IMR-90 (cell line): ENCODE measurements around the gene SMYD4.

ENCODE experiments used
- BHLHE40 ChIP-seq: fragments of 150-350 bp; IDR thresholded peaks from 2 replicates; pipeline ENCODE4 v1.6.1; 2016; ENCODE audit warnings: mild to moderate bottlenecking, low read depth, low read length
- CEBPB ChIP-seq: IDR thresholded peaks from 2 replicates; pipeline ENCODE4 v1.6.1; 2012; ENCODE audit warnings: low read depth, low read length, improper control_type of control experiment
- CHD1 ChIP-seq: IDR thresholded peaks from 2 replicates; pipeline ENCODE4 v1.6.1; 2012; ENCODE audit warnings: low read depth, low read length, improper control_type of control experiment
- FOS ChIP-seq: fragments of 150-350 bp; IDR thresholded peaks from 2 replicates; pipeline ENCODE4 v1.6.1; 2016; ENCODE audit warnings: low read depth, low read length
- MAFK ChIP-seq: IDR thresholded peaks from 2 replicates; pipeline ENCODE4 v1.6.1; 2012; ENCODE audit warnings: low read depth, low read length, improper control_type of control experiment
- NFE2L2 ChIP-seq: fragments of 150-350 bp; IDR thresholded peaks from 2 replicates; pipeline ENCODE4 v1.6.1; 2016; ENCODE audit warnings: low read depth, mild to moderate bottlenecking, low read length
- POLR2A ChIP-seq: IDR thresholded peaks from 2 replicates; pipeline ENCODE4 v1.6.1; 2012; ENCODE audit warnings: mild to moderate bottlenecking, low read depth, low read length
- RAD21 ChIP-seq: IDR thresholded peaks from 2 replicates; pipeline ENCODE4 v1.6.1; 2012; ENCODE audit warnings: low read length, improper control_type of control experiment
- RCOR1 ChIP-seq: IDR thresholded peaks from 2 replicates; pipeline ENCODE4 v1.6.1; 2012; ENCODE audit warnings: mild to moderate bottlenecking, low read length, improper control_type of control experiment; ENCODE audit not compliant: insufficient replicate concordance
- SMC3 ChIP-seq: fragments of 150-350 bp; IDR thresholded peaks from 2 replicates; pipeline ENCODE4 v1.6.1; 2016; ENCODE audit warnings: low read depth, mild to moderate bottlenecking, antibody characterized with exemption, low read length, moderate library complexity
- USF2 ChIP-seq: fragments of 150-350 bp; IDR thresholded peaks from 2 replicates; pipeline ENCODE4 v1.6.1; 2017; ENCODE audit warnings: mild to moderate bottlenecking, antibody characterized with exemption, low read length, low read depth
- TF ChIP-seq, protein P1 (sequence below): conservative IDR thresholded peaks from 2 replicates; pipeline ENCODE4 v1.5.1; 2012; ENCODE audit warnings: mild to moderate bottlenecking, low read depth, low read length, improper control_type of control experiment
- TF ChIP-seq, protein P2 (sequence below): fragments of 150-350 bp; IDR thresholded peaks from 2 replicates; pipeline ENCODE4 v1.6.1; 2016; ENCODE audit warnings: low read depth, mild to moderate bottlenecking, low read length, moderate library complexity, borderline replicate concordance

DNA sequence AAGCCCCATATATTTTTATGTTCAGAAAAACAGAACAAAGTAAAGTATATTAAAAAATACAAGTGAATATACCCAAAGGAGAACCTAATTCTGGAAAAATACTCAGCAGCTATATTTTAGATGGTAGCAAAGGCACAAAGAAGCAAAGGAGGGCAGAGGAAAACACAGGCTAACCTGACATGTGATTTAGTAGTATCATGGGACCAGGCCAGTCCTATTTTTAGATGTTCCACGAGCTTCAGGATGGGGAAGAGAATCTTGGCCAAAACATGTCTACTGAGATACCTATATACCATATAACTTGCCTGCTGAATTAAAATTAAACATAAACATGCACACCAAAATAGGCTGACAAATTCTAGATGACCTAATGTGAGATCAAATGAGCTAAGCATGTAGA, 32.9 kb downstream of the SMYD4 start:
- TF ChIP-seq, protein P1, sequence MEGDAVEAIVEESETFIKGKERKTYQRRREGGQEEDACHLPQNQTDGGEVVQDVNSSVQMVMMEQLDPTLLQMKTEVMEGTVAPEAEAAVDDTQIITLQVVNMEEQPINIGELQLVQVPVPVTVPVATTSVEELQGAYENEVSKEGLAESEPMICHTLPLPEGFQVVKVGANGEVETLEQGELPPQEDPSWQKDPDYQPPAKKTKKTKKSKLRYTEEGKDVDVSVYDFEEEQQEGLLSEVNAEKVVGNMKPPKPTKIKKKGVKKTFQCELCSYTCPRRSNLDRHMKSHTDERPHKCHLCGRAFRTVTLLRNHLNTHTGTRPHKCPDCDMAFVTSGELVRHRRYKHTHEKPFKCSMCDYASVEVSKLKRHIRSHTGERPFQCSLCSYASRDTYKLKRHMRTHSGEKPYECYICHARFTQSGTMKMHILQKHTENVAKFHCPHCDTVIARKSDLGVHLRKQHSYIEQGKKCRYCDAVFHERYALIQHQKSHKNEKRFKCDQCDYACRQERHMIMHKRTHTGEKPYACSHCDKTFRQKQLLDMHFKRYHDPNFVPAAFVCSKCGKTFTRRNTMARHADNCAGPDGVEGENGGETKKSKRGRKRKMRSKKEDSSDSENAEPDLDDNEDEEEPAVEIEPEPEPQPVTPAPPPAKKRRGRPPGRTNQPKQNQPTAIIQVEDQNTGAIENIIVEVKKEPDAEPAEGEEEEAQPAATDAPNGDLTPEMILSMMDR = no peak
- TF ChIP-seq MAFK = no peak
- TF ChIP-seq BHLHE40 = no peak
- no peak for TF ChIP-seq POLR2A
- TF ChIP-seq RAD21 = no peak
- TF ChIP-seq, protein P2, sequence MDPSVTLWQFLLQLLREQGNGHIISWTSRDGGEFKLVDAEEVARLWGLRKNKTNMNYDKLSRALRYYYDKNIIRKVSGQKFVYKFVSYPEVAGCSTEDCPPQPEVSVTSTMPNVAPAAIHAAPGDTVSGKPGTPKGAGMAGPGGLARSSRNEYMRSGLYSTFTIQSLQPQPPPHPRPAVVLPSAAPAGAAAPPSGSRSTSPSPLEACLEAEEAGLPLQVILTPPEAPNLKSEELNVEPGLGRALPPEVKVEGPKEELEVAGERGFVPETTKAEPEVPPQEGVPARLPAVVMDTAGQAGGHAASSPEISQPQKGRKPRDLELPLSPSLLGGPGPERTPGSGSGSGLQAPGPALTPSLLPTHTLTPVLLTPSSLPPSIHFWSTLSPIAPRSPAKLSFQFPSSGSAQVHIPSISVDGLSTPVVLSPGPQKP = no peak
- no peak for TF ChIP-seq CEBPB
- no peak for TF ChIP-seq FOS
- TF ChIP-seq USF2 = no peak
- TF ChIP-seq NFE2L2 = no peak
- no peak for TF ChIP-seq RCOR1
- no peak for TF ChIP-seq SMC3
- TF ChIP-seq CHD1 = no peak
